Measurements from ENCODE around the gene OXLD1.

Gene OXLD1

DNA sequence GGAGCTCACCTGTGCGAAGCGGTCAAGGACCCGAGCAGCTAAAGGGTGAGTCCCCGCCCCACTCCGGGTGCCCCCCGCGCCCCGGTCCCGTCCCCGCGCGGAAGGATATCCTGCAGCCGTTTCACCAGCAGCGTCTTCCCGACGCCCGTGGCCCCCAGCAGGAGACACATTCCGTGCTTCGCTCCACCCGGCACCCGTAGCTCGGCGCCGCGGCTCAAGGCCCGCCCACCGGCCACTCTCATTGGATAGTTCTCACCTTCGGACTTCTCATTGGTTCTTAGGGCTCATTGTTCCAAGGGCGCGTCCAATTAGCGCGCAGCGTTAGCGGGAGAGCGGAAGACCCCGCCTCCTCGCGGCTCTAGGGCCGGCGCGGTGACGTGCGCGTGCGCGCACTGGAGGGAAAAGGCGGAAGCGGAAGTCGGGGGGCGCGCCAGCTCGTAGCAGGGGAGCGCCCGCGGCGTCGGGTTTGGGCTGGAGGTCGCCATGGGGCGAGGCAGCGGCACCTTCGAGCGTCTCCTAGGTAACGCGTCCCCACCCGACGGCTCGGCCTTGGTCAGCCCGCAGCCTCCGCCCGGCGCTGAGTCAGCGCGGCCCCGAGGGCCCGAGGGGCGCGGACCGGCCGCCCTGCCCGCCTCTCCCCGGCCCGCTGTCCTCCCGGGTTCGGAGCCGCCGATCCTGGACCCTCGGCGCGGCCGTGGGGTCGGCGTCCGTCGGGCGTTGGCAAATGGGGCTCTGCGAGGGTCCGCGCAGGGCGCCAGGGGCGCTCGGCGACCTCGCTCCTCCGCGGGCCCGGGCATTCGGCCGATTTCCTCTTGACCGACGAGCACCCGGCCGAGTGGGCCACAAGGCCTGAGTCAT, 17.4 kb upstream of the OXLD1 start, which contains the start of the genes ARL16 and HGS:
ARL16 (minus strand) TSS at position 214 of the 858 bp plus-strand sequence; CDS start at position 170, 44 bp downstream.
HGS (plus strand) TSS at position 428 of the 858 bp plus-strand sequence; CDS start at position 484, 56 bp downstream.
- DNase-seq, result peak; percentile 81 to 98 (median 95)

DNA sequence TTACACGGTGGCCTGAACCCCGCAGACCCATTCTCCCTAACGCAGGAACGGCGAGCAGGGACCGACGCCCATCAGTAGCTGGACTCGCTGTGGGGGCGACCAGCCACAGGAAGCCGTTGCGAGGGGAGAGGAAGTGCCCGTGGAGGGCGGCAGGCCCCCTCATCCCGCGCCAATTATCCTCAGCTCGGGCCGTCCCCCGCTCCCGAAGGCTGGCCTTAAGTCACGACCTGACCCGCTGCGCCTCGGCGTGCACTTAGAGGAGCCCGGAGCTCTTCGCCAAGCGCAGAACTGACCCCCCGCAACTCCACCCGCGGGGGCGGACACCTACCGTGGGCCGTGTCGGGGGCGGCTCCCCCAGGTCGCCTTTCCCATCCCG, 16.8 kb upstream of the OXLD1 start:
- peak in 4 of 51 donors; percentile 42 to 62 (median 52) for DNase-seq

DNA sequence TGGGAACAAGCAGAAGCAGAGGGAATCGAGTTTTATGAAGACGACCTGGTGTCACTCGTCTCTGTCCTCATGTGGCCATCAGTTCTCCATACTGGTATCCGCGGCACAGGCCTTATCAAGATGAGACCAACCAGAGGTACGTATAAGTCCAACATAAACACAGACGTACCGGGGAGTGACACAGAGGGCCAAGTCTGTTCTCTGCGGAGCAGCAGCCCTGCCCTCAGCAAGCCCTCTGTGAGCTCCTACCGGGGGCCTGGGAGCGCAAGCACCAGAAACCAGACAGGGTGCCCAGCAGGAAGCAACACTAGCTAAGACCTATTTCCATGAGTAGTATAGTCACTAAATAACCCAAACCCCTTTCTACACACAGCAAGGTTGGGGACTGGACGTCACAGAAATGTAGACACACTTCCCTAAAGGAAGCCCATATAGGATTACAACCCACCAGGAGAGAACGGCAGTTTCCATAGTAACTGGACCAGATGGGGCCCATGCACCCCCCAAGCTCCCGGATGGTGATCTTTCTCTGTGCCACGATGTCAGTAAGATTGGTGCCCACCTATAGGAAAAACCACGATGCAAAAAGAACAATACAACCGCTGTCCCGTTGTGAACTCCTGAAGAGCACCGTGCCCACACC, 16.3 kb upstream of the OXLD1 start:
- no peak for DNase-seq

DNA sequence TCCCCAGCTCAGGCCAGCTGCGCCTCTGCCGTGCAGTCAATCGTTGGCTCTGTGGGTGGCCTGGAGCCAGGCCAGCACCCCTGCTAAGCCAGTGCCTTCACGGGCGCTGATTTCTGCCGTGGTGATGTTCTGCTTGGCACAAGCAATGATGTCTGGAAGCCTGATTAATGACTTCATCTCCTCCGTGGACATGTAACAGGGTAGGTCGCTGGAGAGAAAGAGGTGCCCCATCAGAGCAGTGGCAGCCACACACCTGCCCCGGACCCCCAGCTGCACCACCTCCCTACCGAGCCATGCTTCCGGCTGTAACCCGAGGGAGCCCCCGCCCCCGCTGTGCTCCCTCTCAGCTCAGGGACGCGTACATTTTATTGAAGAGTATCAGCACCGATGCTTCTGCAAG, 15.3 kb upstream of the OXLD1 start:
- peak in 10 of 51 donors; percentile 7 to 30 (median 17) for DNase-seq

DNA sequence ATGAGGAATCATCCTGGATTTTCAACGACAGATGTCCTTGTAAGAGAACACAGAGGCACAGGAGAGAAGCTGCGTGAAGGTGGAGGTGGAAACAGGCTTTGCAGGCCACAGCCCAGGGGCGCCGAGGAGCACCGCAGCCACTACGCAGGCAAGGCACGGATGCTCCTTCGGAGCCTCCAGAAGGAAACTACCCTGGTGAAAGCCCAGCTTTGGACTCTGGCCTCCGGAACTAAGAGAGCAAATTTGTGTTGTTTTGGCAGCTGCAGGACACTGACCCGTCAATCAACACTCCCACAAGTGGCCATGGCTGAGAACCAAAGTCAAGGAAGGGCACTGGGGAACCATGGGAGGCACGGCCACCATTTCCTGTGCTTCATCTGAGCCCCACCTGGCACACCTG, 13.7 kb upstream of the OXLD1 start:
- DNase-seq, result no peak

DNA sequence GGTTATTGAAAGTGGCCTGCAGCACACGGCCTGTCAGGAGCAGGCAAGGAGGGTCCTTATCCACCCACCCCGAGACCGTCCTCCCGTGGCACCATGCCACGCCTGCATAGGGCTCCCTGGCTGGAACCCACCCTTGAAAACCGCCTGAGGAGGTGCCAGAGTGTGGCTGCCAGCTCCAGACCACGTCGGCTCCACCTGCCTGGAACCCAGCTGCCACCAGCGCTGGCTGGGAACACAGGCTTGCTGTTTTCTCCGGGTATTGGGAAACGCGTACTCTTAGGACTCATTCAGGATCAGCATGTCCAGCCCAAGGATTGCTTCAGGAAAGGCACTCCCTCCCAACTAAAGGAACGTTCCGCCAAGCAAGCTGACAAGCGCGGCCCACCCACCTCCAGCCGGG, 10.5 kb upstream of the OXLD1 start:
- DNase-seq, result peak in 6 of 51 donors; percentile 8 to 26 (median 13)

DNA sequence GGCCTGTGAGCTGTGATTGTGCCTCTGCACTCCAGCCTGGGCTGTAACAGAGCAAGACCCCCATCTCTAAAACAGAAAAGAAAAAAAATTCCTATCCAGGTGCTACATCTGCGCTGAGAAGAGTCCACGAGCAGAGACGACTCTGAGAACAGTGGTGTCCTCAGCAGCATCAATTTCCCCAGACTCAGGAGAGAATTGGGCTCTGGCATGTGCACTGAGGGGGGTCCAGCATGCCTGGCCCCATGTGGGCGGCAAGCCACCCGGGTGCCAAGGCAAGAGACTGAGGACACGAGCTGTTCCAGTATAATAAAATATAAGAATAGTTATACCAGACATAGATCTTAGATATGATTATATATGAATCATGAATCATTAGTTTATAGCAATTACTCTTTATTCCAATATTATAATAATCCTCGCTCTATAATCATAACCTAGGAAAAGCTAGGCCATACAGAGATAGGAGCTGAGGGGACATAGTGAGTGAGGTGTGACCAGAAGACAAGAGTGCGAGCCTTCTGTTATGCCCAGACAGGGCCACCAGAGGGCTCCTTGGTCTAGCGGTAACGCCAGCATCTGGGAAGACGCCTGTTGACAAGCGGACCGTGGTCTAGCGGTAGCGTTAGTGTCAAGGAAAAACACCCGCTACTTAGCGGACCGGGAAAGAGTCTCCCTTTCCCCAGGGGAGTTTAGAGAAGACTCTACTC, 9.3 kb upstream of the OXLD1 start:
- DNase-seq, result peak in 18 of 51 donors; percentile 5 to 55 (median 21)

DNA sequence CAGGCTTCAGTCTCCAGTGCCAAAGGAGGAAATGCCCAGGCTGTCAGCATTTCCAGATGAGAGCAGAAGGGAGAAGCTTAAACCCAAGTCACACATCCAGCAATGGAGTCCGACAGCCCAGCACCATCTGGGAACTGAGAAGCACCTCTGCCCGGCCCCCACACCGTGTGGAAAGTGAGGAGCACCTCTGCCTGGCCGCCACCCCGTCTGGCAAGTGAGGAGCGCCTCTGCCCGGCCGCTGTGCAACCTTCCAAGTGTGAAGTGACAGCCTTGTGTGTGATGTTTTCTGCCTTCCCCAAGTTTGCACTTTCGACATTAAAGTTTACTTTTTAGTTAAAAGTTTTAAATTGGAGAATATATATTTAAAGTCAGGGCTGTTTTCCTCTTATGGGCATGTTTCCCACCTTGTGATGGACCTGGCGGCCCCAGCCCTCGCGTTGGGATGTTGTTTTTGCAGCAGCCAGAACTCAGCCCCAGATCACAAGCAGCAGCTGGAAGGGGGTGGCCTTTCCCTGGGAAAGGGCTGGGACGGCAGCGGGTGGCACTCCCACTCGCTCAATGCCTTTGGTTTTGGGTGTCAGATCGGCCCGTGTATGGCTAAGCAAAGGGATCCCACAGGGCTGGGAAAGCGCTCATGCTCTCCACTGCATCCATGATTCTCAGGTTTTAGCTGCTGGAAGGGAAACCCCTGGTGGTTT, 7.3 kb upstream of the OXLD1 start:
- no peak for DNase-seq

DNA sequence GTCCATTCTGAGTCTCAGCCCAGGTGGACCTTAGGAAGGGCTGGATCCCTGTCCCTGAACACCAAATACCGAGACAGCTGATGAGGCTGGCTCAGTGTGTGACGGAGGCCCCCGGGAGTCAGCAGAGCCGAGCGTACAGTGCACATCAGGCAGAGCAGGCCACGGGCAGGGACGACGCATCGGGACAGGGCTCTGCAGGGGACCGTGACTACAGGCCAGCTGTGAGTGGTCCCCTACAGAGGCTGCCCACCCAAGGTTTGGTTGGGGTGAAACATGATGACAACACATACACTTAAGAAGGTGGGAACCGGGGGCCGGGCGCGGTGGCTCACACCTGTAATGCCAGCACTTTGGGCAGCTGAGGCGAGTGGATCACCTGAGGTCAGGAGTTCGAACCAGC, 6.5 kb upstream of the OXLD1 start:
- DNase-seq, result no peak

DNA sequence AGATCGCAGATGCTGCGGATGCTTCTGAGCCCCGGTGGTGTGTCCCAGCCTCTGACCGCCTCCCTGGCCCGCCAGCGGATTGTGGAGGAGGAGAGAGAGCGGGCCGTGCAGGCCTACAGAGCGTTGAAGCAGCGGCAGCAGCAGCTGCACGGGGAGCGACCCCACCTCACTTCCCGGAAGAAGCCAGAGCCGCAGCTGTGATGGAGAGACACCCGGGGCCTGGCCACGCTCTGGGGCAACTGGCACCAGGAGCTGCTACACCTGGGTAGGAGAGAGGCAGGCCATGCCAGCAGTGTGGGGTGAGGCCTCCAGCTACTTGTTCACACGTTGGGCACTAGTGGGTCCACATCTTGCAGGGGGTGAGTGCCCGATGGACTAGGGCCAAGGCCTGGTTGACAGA, 6.1 kb upstream of the OXLD1 start:
- DNase-seq, result no peak

DNA sequence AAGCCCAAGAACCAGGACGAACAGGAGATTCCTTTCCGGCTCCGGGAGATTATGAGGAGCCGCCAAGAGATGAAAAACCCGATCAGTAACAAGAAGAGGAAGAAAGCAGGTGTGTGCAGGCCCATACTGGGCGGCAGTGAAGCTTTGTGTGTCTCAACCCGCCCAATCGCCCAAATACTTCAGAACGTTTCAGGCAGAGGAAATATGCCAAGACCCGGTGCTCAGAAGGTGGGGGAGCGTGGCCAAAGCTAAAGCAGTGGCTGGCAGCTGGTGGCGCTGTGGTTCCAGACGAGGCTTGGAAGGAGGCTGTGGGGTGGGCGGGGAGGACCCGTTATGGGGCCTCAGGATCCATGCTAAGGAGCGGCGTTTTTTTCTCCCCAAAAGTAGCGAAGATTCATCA, 1.3 kb upstream of the OXLD1 start:
- no peak for DNase-seq

DNA sequence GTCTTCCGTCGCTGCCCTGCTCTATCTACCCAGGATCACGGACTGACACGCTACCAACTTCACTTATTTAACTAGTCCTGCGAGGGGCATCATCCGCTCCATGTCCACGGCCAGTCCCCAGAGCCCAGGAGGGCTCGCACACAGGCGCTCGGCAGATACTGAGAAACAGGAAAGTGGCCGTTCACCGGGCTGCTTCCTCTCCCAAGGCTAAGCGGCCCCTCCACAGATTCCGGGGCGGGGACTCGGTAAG, 388 bp downstream of the OXLD1 start:
- DNase-seq, result no peak

DNA sequence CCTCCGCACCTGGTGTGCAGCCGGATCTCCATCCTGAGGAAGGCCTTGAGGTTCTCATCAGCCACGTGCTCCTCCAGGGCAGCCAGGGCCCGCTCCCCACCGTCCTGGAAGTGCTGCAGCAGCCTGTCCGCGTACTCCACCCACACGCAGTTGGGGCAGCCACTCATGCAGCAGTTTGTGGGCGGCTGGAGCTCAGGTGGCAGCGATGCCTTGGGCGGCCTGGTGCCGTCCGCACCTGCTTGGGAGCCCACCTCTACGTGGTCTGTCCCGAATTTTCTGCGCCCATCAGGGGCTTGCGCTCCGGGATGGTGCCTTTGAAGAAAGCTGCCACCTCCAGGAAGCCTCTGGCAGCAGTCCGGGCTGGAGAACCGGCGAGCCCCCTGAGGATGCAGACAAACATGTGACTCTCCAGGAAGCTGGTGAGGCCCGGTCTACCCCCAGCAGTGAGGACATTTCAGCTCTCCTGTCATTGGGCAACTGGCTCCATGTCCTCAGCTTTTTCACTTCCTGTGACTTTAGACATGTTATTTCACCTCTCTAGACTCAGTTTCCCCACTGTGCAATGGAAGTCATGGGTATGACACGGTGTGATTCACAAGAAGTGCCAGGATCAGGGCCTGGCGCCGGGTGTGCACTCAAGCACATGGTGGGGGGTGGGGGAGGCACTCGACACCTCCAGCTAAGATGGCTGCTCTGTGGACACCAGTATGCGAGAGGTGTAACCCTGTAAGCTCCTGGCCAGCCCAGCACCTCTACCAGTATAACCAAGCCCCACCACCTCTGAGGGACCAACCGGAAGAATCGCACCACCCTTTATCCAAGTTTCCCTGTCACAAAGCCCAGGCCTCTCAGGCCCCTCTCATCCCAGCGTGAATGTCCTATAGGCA, 957 bp downstream of the OXLD1 start:
- DNase-seq, result peak in 4 of 51 donors; percentile 3 to 27 (median 20)

DNA sequence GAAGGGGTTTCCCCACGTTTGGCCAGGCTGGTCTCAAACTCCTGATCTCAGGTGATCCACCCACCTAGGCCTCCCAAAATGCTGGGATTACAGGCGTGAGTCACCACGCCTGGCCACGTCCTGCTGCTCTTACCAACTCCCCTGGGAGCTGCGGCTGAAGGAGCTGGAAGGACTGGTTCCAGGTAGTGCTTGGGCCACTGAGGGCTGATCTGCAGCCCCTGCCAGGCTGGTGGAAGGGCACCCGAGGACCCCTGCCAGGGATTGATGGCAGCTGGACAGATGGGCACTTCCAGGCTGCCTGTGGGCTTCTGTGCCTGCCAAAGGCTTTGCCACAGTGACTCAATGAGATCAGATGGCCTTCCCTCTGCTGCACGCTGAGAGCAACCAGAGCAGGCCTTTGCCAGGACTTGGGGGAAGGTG, 2.3 kb downstream of the OXLD1 start:
- DNase-seq, result no peak

DNA sequence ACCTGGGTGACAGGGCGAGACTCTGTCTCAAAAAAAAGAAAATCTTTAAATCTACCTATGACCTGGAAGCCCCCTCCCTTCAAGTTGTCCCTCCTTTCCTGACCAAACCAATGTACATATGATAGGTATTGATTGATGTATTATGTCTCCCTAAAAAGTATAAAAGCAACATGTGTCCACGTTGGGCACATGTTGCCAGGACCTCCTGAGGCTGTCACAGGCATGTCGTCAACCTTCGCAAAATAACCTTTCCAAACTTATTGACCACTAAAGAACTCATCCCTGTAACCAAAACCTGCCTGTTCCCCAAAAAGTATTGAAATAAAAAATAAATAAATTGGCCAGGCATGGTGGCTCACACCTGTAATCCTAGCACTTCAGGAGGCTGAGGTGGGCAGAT, 4.4 kb downstream of the OXLD1 start:
- DNase-seq, result no peak

DNA sequence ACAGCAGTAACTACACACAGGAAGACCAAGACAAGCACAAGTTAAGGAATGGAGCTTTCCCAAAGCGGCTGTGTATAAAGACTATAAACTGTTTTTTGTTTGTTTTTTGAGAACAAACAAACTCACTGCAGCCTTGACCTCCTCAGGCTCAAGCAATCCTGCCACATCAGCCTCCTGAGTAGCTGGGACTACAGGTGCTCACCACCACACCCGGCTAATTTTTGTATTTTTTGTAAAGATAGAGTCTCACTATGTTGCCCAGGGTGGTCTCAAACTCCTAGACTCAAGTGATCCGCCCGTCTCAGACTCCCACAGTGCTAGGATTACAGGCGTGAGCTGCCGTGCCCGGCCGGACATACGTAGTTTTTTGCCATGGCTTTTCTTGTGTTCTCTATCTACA, 6.0 kb downstream of the OXLD1 start:
- no peak for DNase-seq

DNA sequence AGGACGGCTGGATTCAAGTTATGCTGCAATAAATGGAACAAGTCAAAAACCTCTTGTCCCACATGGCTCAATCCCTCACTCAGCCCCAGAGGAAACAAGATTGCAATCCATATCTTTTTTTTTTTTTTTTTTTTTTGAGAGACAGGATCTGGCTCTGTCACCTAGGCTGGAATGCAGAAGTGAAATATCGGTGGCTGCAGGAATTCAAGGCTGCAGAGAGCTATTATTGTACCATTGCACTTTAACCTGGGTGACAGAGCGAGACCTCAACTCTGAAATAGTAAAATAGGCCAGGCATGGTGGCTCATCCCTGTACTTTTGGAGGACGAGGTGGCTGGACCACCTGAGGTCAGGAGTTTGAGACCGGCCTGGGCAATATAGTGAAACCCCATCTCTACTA, 7.4 kb downstream of the OXLD1 start:
- no peak for DNase-seq

DNA sequence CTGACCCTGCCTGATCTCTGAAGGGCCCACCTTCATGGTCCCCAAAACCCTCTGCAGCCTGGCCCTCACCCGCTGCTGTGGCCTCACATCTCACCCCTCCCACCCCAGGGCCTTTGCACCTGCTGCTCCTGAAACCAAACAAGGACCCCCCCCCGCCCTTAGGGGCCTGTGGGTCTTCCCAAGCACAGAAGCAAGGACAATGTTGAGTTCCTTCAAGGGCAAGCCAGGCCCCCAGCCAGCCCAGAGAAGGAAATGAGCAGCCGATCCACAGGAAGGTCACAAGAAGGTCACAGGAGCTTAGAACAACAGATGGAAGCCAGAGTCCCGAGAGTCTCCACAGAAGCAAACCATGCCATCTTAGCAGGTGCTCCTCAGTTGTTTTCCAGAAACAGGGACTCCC, 9.6 kb downstream of the OXLD1 start:
- no peak for DNase-seq

DNA sequence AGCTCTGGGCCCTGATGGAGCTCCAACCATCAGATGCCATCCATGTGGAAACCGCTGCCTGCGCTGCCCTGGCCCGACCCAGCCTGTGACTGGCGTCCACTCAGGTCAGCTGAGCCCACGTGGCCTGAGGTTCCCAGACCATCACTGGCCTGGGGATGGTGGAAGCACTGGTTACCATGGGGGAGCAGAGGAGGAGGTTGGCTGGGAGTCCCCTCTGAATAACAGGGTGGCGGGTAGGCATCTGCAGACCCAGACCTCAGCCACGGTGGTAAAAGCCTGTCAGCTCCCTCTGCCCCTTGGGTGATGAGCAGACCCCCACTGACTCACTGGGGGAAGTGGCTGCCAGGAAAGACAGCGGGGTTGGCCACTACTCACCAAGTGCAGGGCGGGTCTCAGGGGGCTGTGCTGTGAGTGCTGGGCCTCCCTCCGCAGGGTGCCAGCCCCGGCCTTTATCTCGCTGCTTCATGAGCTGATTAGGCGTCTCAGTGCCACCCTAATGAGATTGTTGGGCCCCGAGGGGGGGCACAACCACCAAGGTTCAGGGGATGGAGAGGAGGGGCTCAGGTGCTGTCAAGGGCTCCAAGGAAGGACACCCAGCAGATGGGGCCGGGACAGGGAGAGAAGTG, 10.2 kb downstream of the OXLD1 start, which contains the start of gene PDE6G:
PDE6G (minus strand) TSS at position 425 of the 626 bp plus-strand sequence. CDS start 3,237 bp downstream, outside the sequence.
- no peak for DNase-seq

All from hypothalamus (tissue), 51 donors.